ENCODE results near the gene KRT28.

The KRT28 gene

GRCh38 chr17:40794466-40794865 is 5.3 kb downstream of the KRT28 start:
- no peak for DNase-seq (ENCODE audit: extremely low spot score)
- TF ChIP-seq ARNT (IDR thresholded peaks at IDR 0.05), result no peak
- TF ChIP-seq NFRKB (IDR thresholded peaks at IDR 0.05), result no peak
- TF ChIP-seq LEF1 (IDR thresholded peaks at IDR 0.05; ENCODE audit: borderline replicate concordance), result no peak
- CTCF ChIA-PET, result interaction anchor here (1.0 kb wide), 1 partner anchor 754 kb away, joined by 3 read pairs; no protein-coding TSS in a partner anchor
- POLR2A ChIA-PET, result no interaction called here

GRCh38 chr17:40793832-40794231 is 5.9 kb downstream of the KRT28 start:
- CTCF ChIA-PET, result interaction anchor here (3.2 kb wide), 1 partner anchor 178 kb away, joined by 15 read pairs; no protein-coding TSS in a partner anchor
- no peak for TF ChIP-seq PKNOX1 (IDR thresholded peaks at IDR 0.05)
- no peak for TF ChIP-seq ELF4 (IDR thresholded peaks at IDR 0.05)
- no peak for TF ChIP-seq FOXK2 (IDR thresholded peaks at IDR 0.05)
- TF ChIP-seq ZNF384 (IDR thresholded peaks at IDR 0.05), result no peak
- TF ChIP-seq LEF1 (IDR thresholded peaks at IDR 0.05; ENCODE audit: borderline replicate concordance), result no peak
- TF ChIP-seq NFRKB (IDR thresholded peaks at IDR 0.05), result no peak
- TF ChIP-seq SUZ12 (IDR thresholded peaks at IDR 0.05), result no peak
- TF ChIP-seq SP1 (IDR thresholded peaks at IDR 0.05), result no peak
- no peak for TF ChIP-seq HDGF (IDR thresholded peaks at IDR 0.05; ENCODE audit: borderline replicate concordance)
- TF ChIP-seq CTBP1 (IDR thresholded peaks at IDR 0.05; ENCODE audit: borderline replicate concordance), result no peak
- TF ChIP-seq BHLHE40 (IDR thresholded peaks at IDR 0.05; ENCODE audit: borderline replicate concordance), result no peak
- no peak for TF ChIP-seq L3MBTL2 (conservative IDR thresholded peaks at IDR 0.05)
- TF ChIP-seq ARNT (IDR thresholded peaks at IDR 0.05), result no peak
- TF ChIP-seq FOXA1 (IDR thresholded peaks at IDR 0.05), result no peak
- no peak for TF ChIP-seq FOXM1 (IDR thresholded peaks at IDR 0.05; ENCODE audit: borderline replicate concordance)
- TF ChIP-seq TARDBP (IDR thresholded peaks at IDR 0.05), result no peak
- POLR2A ChIA-PET, result no interaction called here

GRCh38 chr17:40791787-40792436 is 7.8 kb downstream of the KRT28 start:
- peak; percentile 10 for DNase-seq (ENCODE audit: extremely low spot score)
- no peak for TF ChIP-seq FOXM1 (IDR thresholded peaks at IDR 0.05; ENCODE audit: borderline replicate concordance)
- no peak for TF ChIP-seq ZNF384 (IDR thresholded peaks at IDR 0.05)
- TF ChIP-seq FOXA1 (IDR thresholded peaks at IDR 0.05), result no peak
- TF ChIP-seq FOXK2 (IDR thresholded peaks at IDR 0.05), result no peak
- no peak for TF ChIP-seq BHLHE40 (IDR thresholded peaks at IDR 0.05; ENCODE audit: borderline replicate concordance)
- no peak for TF ChIP-seq L3MBTL2 (conservative IDR thresholded peaks at IDR 0.05)
- ChIA-PET POLR2A (no interaction called here), CTCF (interaction anchor here (0.9 to 3.2 kb wide), 3 partner anchors 12 to 176 kb away, joined by 4 to 15 read pairs (median 6); no protein-coding TSS in a partner anchor)

More at GRCh38 chr17:40793832-40794231, 5.9 kb downstream of the KRT28 start:
- DNase-seq (ENCODE audit: extremely low spot score), result no peak

GRCh38 chr17:40791111-40791510 is 8.6 kb downstream of the KRT28 start:
- no peak for DNase-seq (ENCODE audit: extremely low spot score)
- POLR2A ChIA-PET, result no interaction called here
- CTCF ChIA-PET, result interaction anchor here (0.9 to 3.2 kb wide), 3 partner anchors 11 to 176 kb away, joined by 4 to 15 read pairs (median 6); no protein-coding TSS in a partner anchor
- no peak for TF ChIP-seq ARNT (IDR thresholded peaks at IDR 0.05)
- TF ChIP-seq BHLHE40 (IDR thresholded peaks at IDR 0.05; ENCODE audit: borderline replicate concordance), result no peak
- no peak for TF ChIP-seq PKNOX1 (IDR thresholded peaks at IDR 0.05)
- no peak for TF ChIP-seq FOXM1 (IDR thresholded peaks at IDR 0.05; ENCODE audit: borderline replicate concordance)
- TF ChIP-seq ZNF384 (IDR thresholded peaks at IDR 0.05), result no peak
- no peak for TF ChIP-seq SUZ12 (IDR thresholded peaks at IDR 0.05)
- TF ChIP-seq TARDBP (IDR thresholded peaks at IDR 0.05), result no peak
- no peak for TF ChIP-seq HDGF (IDR thresholded peaks at IDR 0.05; ENCODE audit: borderline replicate concordance)
- TF ChIP-seq ELF4 (IDR thresholded peaks at IDR 0.05), result no peak
- no peak for TF ChIP-seq SP1 (IDR thresholded peaks at IDR 0.05)
- TF ChIP-seq FOXA1 (IDR thresholded peaks at IDR 0.05), result no peak
- TF ChIP-seq FOXK2 (IDR thresholded peaks at IDR 0.05), result no peak
- TF ChIP-seq L3MBTL2 (conservative IDR thresholded peaks at IDR 0.05), result no peak
- no peak for TF ChIP-seq LEF1 (IDR thresholded peaks at IDR 0.05; ENCODE audit: borderline replicate concordance)
- TF ChIP-seq NFRKB (IDR thresholded peaks at IDR 0.05), result no peak
- TF ChIP-seq CTBP1 (IDR thresholded peaks at IDR 0.05; ENCODE audit: borderline replicate concordance), result no peak

- TF ChIP-seq ZNF384 (IDR thresholded peaks at IDR 0.05) (no peak), LEF1 (IDR thresholded peaks at IDR 0.05; ENCODE audit: borderline replicate concordance) (no peak), FOXM1 (IDR thresholded peaks at IDR 0.05; ENCODE audit: borderline replicate concordance) (no peak), SUZ12 (IDR thresholded peaks at IDR 0.05) (no peak)
- DNase-seq (ENCODE audit: extremely low spot score), result no peak
- ChIA-PET CTCF (no interaction called here), POLR2A (no interaction called here)
These were observed 17.3 kb downstream of the KRT28 start, which contains the start of gene KRT27 for GRCh38 chr17:40782450-40782849. KRT27 (minus strand) TSS chr17:40782550; CDS start chr17:40782493, 57 bp downstream.

- TF ChIP-seq ELF4 (IDR thresholded peaks at IDR 0.05), result no peak
- no peak for TF ChIP-seq SP1 (IDR thresholded peaks at IDR 0.05)
- no peak for TF ChIP-seq FOXK2 (IDR thresholded peaks at IDR 0.05)
- TF ChIP-seq CTBP1 (IDR thresholded peaks at IDR 0.05; ENCODE audit: borderline replicate concordance), result no peak
- TF ChIP-seq ARNT (IDR thresholded peaks at IDR 0.05), result no peak
- no peak for TF ChIP-seq SUZ12 (IDR thresholded peaks at IDR 0.05)
- no peak for TF ChIP-seq HDGF (IDR thresholded peaks at IDR 0.05; ENCODE audit: borderline replicate concordance)
- TF ChIP-seq TARDBP (IDR thresholded peaks at IDR 0.05), result no peak
- no peak for TF ChIP-seq LEF1 (IDR thresholded peaks at IDR 0.05; ENCODE audit: borderline replicate concordance)
- TF ChIP-seq BHLHE40 (IDR thresholded peaks at IDR 0.05; ENCODE audit: borderline replicate concordance), result no peak
- TF ChIP-seq ZNF384 (IDR thresholded peaks at IDR 0.05), result no peak
- TF ChIP-seq L3MBTL2 (conservative IDR thresholded peaks at IDR 0.05), result no peak
- no peak for TF ChIP-seq NFRKB (IDR thresholded peaks at IDR 0.05)
- no peak for TF ChIP-seq FOXM1 (IDR thresholded peaks at IDR 0.05; ENCODE audit: borderline replicate concordance)
- no peak for TF ChIP-seq PKNOX1 (IDR thresholded peaks at IDR 0.05)
- no peak for TF ChIP-seq FOXA1 (IDR thresholded peaks at IDR 0.05)
- DNase-seq (ENCODE audit: extremely low spot score), result peak; percentile 10
- ChIA-PET POLR2A (no interaction called here), CTCF (interaction anchor here (0.6 to 0.9 kb wide), 2 partner anchors 12 to 1049 kb away, joined by 3 to 4 read pairs; no protein-coding TSS in a partner anchor)
These were observed 20.4 kb downstream of the KRT28 start for GRCh38 chr17:40779181-40779909.

All from HEK293T (cell line).